ENCODE results near the gene APOA1. TPM values are rescaled to one million over a fixed set of nuclear protein-coding genes. Genes with fewer than 3 reads are reported as not detected.

Gene APOA1
- total and polyA plus RNA-seq, 2 donors (not counting 1 experiment from before 2014, with no cell fraction given): 0.46 TPM; not detected in 1

GRCh38 chr11:116857316-116857715 lies 19.9 kb upstream of the APOA1 start:
- ChIA-PET POLR2A (no interaction called here), CTCF (interaction anchor here (0.8 to 2.1 kb wide), 2 partner anchors 23 to 249 kb away, joined by 4 to 7 read pairs; no protein-coding TSS in a partner anchor)
- TF ChIP-seq EZH2 (IDR thresholded peaks at IDR 0.05; ENCODE audit: borderline replicate concordance, insufficient read depth, low read depth, low read length, poor library complexity, severe bottlenecking) (no peak), CTCF (IDR thresholded peaks at IDR 0.05) (no peak)
- H3K4me2 ChIP-seq (replicated peaks; ENCODE audit: low read depth, low read length, poor library complexity, severe bottlenecking): no peak overlapping the region
- DNase-seq: no peak
- H3K36me3 ChIP-seq (replicated peaks in 1 of 2; ENCODE audit: control extremely low read depth in 1 of 2, control insufficient read depth in 1 of 2, extremely low read depth in 1 of 2, insufficient read depth in 2 of 2, low read length in 1 of 2): peaks cover 2 to 58% of the 10 kb centered on the region in 2 experiments
- H3K9ac ChIP-seq (ENCODE audit: low read length): no peak overlapping the region
- no CpG with 5 or more reads among the region's 2 CpGs for WGBS (ENCODE audit: insufficient coverage)
- no peak for ATAC-seq (ENCODE audit: low read depth)
- peaks cover 33% of the 10 kb centered on the region for H3K4me1 Mint-ChIP-seq
- H3K27ac Mint-ChIP-seq: no peak overlapping the region
- peaks cover 51% of the 10 kb centered on the region for H4K20me1 ChIP-seq (ENCODE audit: control insufficient read depth, insufficient read depth, low read length, poor library complexity, severe bottlenecking)
- no peaks in the 10 kb centered on the region for H3K27me3 Mint-ChIP-seq
- H3K4me1 ChIP-seq (ENCODE audit: control insufficient read depth in 2 of 2, insufficient read depth in 2 of 2, low read length in 2 of 2): peaks cover 23 to 31% of the 10 kb centered on the region in 2 donors
- H3K9me3 Mint-ChIP-seq (ENCODE audit: insufficient read depth): no peaks in the 10 kb centered on the region
- no peaks in the 10 kb centered on the region for H3K27me3 ChIP-seq (replicated peaks in 1 of 4; ENCODE audit: control extremely low read depth in 1 of 4, control insufficient read depth in 3 of 4, insufficient read depth in 4 of 4, low read length in 3 of 4)
- no peaks in the 10 kb centered on the region for H3K9me3 ChIP-seq (ENCODE audit: control extremely low read depth in 1 of 3, control insufficient read depth in 2 of 3, insufficient read depth in 1 of 3, low read length in 2 of 3)
- no peak overlapping the region for H3K27ac ChIP-seq (ENCODE audit: low read length in 2 of 2)
- H3K79me2 ChIP-seq (ENCODE audit: control insufficient read depth, insufficient read depth, low read length): peaks cover 13% of the 10 kb centered on the region
- intact Hi-C loops (cut with micrococcal nuclease): no loop called here
- no peak overlapping the region for H3K4me3 Mint-ChIP-seq
- H3K4me3 ChIP-seq (ENCODE audit: control extremely low read depth in 1 of 5, extremely low read depth in 1 of 5, insufficient read depth in 1 of 5, low read depth in 2 of 5, low read length in 4 of 5): no peak overlapping the region
- no peak overlapping the region for H2AFZ ChIP-seq (ENCODE audit: insufficient read depth, low read depth, low read length, poor library complexity, severe bottlenecking)

- Mint-ChIP-seq H3K27me3 (no peaks in the 10 kb centered on the region), H3K9me3 (ENCODE audit: insufficient read depth) (no peaks in the 10 kb centered on the region), H3K4me1 (peaks cover 42% of the 10 kb centered on the region), H3K4me3 (no peak overlapping the region), H3K27ac (no peak overlapping the region)
- ATAC-seq (ENCODE audit: low read depth) (no peak), DNase-seq (no peak)
- Histone ChIP-seq H3K4me2 (replicated peaks; ENCODE audit: low read depth, low read length, poor library complexity, severe bottlenecking) (no peak overlapping the region), H3K4me3 (ENCODE audit: control extremely low read depth in 1 of 5, extremely low read depth in 1 of 5, insufficient read depth in 1 of 5, low read depth in 2 of 5, low read length in 4 of 5) (no peak overlapping the region), H2AFZ (ENCODE audit: insufficient read depth, low read depth, low read length, poor library complexity, severe bottlenecking) (no peak overlapping the region), H3K4me1 (ENCODE audit: control insufficient read depth in 2 of 2, insufficient read depth in 2 of 2, low read length in 2 of 2) (peaks cover 32 to 40% of the 10 kb centered on the region in 2 donors), H3K36me3 (replicated peaks in 1 of 2; ENCODE audit: control extremely low read depth in 1 of 2, control insufficient read depth in 1 of 2, extremely low read depth in 1 of 2, insufficient read depth in 2 of 2, low read length in 1 of 2) (peaks cover 2 to 49% of the 10 kb centered on the region in 2 experiments), H3K79me2 (ENCODE audit: control insufficient read depth, insufficient read depth, low read length) (peaks cover 13% of the 10 kb centered on the region), H3K9me3 (ENCODE audit: control extremely low read depth in 1 of 3, control insufficient read depth in 2 of 3, insufficient read depth in 1 of 3, low read length in 2 of 3) (no peaks in the 10 kb centered on the region), H3K9ac (ENCODE audit: low read length) (no peak overlapping the region), H3K27ac (ENCODE audit: low read length in 2 of 2) (no peak overlapping the region), H4K20me1 (ENCODE audit: control insufficient read depth, insufficient read depth, low read length, poor library complexity, severe bottlenecking) (peaks cover 60% of the 10 kb centered on the region), H3K27me3 (replicated peaks in 1 of 4; ENCODE audit: control extremely low read depth in 1 of 4, control insufficient read depth in 3 of 4, insufficient read depth in 4 of 4, low read length in 3 of 4) (no peaks in the 10 kb centered on the region)
- intact Hi-C loops (cut with micrococcal nuclease): no loop called here
- TF ChIP-seq CTCF (IDR thresholded peaks at IDR 0.05): no peak
- 98% methylated on average over 5 of the region's 5 CpGs for WGBS (ENCODE audit: insufficient coverage)
- ChIA-PET CTCF (interaction anchor here (2.1 kb wide), 1 partner anchor 23 kb away, joined by 7 read pairs; no protein-coding TSS in a partner anchor), POLR2A (no interaction called here)
Measured at GRCh38 chr11:116856423-116856822, 19.0 kb upstream of the APOA1 start.
